ENCODE measurements around the gene ATP13A4.

DNA sequence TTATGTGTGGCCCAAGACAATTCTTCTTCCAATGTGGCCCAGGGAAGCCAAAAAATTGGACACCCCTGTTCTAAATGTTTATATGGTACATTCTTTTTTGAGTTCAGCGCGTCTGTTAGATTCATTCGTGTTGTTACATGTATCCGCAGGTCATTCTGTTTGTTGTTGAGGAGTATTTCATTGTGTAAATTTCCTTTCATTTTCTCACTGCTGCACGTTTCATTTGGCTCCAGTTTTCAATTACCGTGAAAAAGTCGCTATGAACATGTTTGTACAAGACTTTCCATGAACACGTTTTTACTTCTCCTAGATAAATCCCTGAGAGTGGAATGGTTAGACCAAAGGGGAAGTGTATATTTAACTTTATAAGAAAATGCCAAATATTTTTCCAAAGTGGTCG is 30.8 kb upstream of the ATP13A4 start:
- TF ChIP-seq GABPA (IDR thresholded peaks at IDR 0.05 in 1 of 2, conservative IDR thresholded peaks at IDR 0.05 in 1 of 2) (no peak), TAF1 (conservative IDR thresholded peaks at IDR 0.05) (no peak), YY1 (IDR thresholded peaks at IDR 0.05) (no peak), HNF4A (conservative IDR thresholded peaks at IDR 0.05) (no peak), NR2F2 (IDR thresholded peaks at IDR 0.05) (no peak), FOXA2 (IDR thresholded peaks at IDR 0.05) (no peak), RAD21 (IDR thresholded peaks at IDR 0.05) (no peak)
- TF ChIP-seq, protein P1, sequence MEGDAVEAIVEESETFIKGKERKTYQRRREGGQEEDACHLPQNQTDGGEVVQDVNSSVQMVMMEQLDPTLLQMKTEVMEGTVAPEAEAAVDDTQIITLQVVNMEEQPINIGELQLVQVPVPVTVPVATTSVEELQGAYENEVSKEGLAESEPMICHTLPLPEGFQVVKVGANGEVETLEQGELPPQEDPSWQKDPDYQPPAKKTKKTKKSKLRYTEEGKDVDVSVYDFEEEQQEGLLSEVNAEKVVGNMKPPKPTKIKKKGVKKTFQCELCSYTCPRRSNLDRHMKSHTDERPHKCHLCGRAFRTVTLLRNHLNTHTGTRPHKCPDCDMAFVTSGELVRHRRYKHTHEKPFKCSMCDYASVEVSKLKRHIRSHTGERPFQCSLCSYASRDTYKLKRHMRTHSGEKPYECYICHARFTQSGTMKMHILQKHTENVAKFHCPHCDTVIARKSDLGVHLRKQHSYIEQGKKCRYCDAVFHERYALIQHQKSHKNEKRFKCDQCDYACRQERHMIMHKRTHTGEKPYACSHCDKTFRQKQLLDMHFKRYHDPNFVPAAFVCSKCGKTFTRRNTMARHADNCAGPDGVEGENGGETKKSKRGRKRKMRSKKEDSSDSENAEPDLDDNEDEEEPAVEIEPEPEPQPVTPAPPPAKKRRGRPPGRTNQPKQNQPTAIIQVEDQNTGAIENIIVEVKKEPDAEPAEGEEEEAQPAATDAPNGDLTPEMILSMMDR (IDR thresholded peaks at IDR 0.05; ENCODE audit: low read depth, low read length, missing input control), result no peak
- TF ChIP-seq, protein P2, sequence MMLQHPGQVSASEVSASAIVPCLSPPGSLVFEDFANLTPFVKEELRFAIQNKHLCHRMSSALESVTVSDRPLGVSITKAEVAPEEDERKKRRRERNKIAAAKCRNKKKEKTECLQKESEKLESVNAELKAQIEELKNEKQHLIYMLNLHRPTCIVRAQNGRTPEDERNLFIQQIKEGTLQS (IDR thresholded peaks at IDR 0.05), result no peak
- TF ChIP-seq, protein P3, sequence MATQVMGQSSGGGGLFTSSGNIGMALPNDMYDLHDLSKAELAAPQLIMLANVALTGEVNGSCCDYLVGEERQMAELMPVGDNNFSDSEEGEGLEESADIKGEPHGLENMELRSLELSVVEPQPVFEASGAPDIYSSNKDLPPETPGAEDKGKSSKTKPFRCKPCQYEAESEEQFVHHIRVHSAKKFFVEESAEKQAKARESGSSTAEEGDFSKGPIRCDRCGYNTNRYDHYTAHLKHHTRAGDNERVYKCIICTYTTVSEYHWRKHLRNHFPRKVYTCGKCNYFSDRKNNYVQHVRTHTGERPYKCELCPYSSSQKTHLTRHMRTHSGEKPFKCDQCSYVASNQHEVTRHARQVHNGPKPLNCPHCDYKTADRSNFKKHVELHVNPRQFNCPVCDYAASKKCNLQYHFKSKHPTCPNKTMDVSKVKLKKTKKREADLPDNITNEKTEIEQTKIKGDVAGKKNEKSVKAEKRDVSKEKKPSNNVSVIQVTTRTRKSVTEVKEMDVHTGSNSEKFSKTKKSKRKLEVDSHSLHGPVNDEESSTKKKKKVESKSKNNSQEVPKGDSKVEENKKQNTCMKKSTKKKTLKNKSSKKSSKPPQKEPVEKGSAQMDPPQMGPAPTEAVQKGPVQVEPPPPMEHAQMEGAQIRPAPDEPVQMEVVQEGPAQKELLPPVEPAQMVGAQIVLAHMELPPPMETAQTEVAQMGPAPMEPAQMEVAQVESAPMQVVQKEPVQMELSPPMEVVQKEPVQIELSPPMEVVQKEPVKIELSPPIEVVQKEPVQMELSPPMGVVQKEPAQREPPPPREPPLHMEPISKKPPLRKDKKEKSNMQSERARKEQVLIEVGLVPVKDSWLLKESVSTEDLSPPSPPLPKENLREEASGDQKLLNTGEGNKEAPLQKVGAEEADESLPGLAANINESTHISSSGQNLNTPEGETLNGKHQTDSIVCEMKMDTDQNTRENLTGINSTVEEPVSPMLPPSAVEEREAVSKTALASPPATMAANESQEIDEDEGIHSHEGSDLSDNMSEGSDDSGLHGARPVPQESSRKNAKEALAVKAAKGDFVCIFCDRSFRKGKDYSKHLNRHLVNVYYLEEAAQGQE (IDR thresholded peaks at IDR 0.05), result no peak
